Activated T-cell treated with anti-CD3 and anti-CD28 coated beads for 48 hours (primary cell): ENCODE data around the gene TBX5.
"Not testable (repeated sequence)": the region's sequence is repeated elsewhere in the genome, so short reads cannot be mapped to it uniquely, and the experiment has no call there.

ENCODE experiments used
- DNase-seq: peaks from one replicate; pipeline ENCODE4 v3.0.0-alpha.2; 2020; ENCODE audit warnings: low read depth

The TBX5 gene

DNA sequence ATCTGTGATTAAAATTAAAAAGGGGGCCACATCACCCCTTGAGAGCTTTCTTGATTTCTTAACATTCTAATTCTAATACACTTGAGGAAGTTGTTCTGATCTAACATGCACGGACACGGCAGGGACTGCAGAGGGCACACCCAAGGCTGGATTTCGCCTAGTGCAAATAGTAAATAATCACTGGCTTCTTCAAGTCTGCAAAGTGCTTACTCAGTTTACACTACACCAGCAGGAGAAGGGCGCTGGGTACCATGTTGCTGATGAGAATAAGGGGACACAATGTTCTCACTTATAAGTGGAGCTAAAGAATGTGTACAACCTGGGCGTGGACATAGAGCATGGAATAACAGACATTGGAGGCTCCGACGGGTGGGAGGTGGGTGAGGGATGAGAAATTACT lies 34.2 kb downstream of the TBX5 start:
- DNase-seq, result no peak

DNA sequence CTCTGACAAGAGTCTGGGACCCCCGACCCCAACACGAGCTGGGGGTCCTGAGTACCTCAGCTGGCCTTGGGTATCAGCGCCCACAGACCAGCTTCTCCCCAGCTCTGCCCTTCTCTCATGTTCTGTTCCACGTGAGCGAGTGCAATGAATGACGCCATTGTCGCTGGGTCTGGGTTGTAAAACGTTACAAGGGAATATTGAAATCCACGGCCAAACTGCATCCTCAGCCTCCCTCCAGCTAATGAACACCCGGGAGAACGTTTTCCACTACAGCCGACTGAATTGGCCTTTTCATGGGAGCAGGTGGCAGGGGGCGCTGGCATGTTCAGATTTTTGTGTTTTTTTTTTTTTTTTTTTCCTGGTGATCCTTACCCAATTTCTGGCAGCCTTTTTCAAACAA lies 34.7 kb downstream of the TBX5 start:
- no peak for DNase-seq

DNA sequence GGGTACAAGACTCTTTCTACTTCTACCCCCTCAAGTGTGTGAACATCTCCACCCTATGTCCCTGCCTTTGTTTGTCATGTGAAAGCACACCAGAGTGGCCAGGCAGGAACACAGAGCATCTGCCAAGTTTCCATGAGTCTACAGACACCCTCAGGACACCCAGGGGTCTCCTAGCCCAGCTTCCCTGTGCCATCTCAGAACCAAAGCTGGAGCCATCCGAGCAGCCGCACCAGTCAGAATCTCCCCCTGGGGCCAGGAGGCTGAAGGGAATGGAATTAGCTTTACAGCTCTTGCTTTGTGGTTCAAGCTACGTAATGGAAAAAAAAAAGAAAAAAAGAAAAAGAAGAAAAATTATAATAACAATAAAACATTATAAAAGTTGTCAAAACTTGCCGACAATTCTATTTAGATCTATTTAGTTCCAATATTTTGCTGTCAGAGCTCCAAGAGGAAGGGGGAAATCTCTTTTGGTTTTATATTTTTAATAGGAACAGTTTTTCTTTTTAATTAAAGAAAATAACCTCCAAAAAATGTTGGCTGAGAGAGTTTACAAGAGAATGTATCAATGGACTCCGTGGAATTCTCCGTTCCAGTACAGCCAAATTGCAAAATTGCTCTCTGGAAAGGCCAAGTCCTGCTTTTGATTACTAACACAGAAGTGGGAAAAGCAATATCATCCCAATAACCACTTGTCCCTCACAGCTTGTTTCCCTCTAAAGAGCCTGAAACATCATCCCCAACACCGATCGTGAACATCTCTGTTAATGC lies 37.1 kb downstream of the TBX5 start:
- no peak for DNase-seq

DNA sequence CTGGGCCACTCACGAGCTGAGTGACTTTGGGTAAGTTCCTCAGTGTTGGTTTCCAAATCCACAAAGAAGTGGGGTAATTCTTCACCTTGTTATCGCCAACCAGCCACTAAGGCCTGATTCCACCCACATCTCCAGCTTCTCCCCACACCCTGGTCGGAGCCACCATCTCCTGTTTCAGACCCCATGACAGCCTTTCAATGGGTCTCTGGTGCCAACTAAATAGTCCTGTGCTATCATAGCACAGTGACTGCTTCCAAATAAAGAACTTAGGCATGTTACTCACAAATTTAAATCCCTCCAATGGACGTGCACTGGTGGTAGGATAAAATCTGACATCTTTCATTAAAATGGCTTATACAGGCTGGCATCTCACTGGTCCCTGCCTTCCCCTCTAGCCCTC lies 44.0 kb downstream of the TBX5 start:
- no peak for DNase-seq

DNA sequence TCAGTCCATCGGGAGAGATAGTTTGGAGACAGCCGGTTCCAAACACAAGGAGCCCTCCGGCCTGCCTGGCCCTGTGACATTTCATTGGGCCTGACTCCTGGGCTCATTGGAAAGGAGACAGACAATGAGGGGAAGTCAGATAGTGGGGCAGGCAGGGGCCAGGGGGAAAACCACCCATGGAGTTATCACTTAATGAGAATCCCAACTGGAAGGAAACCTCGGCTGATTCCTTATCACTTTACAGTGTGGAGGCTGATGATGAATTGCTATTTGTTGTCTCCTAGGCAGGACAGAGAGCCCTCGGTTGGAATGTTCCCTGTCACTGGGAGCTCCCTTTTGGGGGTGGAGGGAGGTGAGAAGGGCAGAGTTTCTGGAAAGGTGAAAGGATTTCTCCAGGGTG lies 44.4 kb downstream of the TBX5 start:
- no peak for DNase-seq

DNA sequence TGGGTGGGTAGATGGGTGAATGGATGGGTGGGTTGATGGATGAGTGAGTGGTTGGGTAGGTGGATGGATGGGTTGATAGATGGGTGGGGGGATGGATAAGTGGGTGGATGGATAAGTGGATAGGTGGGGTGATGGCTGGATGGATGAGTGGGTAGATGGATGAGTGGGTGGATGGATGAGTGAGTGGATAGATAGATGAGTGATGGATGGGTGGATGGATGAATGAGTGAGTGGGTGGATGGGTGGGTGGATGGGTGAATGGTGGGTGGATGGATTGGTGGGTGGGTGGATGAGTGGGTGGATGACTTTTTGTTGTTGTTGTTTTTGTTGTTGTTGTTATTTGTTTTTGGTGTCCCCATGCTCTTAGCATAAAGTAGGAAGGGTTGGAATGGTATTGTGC lies 45.5 kb downstream of the TBX5 start:
- DNase-seq, result no peak

DNA sequence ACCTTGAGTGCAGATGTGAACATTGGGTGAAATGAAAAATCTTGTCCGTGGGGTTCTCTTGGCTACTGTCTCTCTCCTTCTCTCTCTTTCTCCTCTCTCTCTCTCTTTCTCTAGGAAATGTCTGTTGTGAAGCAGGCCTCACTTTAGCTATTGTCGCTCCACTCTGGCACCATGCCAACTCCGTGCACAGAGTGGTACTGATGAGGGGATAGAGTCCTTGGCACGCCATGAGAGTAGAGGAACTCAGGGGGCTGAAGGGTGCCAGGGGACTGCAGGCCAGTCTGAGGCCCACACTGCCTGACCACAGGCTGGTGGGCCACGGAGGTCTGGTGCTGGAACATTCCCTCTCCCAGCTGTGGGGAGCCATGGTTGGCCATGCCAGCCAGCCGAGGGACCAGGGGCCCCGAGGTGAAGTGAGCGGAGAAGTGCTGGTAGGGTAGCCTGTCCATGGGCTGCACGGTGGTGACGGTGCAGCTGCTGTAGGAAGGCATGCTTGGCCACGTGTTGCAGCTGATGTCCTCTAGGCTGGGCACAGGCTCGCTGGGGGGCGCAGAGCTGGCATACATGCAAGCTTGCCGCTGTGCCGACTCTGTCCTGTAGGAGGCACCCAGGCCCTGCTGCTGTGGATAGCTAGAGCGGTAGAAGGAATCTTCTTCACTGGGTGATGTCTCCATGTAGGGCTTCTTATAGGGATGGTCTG lies 50.4 kb downstream of the TBX5 start:
- DNase-seq, result peak; percentile 2

DNA sequence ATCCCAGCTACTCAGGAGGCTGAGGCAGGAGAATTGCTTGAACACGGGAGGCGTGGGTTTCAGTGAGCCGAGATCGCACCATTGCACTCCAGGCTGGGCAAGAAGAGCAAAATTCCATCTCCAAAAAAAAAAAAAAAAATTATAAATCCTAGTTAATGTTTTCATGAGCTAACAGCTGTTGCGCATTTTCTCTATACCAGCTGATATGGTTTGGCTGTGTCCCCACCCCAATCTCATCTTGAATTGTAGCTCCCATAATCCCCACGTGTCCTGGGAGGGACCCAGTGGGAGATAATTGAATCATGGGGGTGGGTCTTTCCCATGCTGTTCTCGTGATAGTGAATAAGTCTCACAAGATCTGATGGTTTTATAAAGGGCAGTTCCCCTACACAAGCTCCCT lies 56.7 kb downstream of the TBX5 start:
- not testable (repeated sequence) for DNase-seq

DNA sequence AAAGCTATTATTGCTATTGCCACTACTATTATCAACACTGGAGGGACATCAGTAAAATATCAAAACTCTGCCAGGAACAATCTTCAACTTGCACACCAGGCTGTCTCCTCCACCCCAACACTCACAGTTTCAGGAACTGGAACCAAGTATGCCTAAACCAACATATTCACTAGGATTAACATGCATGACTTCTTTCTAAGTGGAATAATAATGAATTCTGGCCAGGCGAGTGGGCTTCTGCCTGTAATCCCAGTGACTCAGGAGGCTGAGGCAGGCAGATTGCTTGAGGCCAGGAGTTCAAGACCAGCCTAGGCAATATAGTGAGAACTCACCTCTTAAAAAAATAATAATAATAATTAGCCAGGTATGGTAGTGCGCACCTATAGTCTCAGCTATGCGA lies 58.1 kb downstream of the TBX5 start:
- DNase-seq, result no peak

DNA sequence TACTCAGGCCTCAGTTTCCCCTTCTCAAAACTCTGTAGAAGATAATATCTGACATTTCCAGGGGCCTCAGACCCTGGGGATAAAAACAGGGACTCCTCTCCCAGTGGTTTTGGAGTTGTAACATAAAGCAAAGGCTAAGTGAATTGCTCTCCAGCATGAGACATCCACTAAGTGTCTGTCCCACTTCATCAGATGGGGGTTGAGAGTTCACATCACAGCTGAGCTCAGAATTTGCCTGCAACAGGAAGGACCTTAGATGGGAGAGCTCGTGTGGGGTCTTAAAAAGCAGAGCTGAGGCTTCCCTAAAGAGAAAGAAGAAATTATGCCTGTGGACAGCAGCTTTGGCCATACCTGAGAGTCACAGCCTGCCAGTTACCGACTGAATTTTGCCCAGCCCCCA lies 61.1 kb downstream of the TBX5 start:
- DNase-seq, result no peak

DNA sequence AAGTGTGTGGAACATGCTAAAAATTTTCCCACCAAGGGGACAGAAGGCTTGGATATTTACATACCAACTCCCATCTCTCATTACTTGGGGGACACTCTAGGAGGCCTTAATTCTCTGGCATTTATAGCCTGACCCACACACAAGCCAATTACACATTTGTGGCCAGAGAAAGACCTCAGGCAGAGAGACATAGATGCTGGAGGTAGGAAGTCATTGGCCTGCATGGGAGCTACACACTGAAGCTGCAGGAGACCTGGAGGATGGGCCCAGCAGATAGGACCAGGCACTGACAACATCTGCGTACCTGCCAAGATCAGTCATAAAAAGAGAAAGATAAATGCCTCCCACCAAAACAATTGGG lies 61.7 kb downstream of the TBX5 start:
- no peak for DNase-seq

DNA sequence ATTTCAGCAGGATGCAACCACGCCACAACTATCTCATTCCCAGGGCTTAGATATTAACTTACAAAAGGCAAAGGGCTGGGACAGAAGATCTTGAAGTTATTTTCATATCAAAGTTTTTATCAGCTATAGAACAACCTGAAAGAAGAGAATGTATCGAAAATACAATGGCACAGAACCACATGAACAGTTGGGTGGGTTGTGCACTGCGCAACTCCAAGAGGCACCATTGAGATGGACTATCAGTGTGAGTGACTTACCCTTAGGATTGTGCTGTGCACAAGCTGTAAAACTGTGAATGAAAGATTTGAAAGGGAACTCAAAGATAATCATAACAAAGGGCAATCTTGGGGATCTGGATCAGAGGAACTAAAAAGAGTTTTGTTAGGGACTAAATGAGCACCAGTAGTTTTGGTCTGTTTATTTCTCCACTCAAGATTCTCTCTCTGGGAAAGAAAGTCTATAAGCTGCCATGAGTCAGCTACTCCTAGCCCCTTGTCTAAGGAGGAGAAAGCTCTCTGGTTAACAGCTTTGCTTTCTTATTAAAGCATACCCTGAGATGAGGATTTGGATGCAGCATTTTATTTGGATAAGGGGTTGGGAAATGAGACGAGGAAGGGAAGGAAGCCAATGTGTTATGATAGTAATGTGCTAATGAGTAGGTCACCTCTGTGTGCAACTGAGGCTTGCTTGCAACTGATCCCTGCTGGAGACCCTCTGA lies 62.2 kb downstream of the TBX5 start:
- no peak for DNase-seq

DNA sequence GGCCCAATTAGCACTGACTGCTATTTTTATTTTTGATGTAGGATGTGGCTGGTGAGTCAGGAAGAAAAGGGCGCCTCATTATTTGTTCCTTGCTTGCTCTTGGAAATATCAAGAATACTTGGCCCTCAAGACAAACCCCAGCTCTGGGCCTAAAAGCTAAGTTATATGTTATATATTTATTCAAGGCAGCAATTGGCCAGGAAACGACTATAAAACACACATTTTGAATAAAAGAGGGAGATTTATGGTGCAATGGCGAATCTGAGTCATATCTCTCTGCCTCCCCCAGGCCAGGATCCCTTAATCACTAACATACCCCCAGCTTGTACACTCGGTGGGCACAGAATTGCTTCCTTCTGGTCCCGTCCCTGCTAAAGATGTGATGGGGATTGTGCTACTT lies 63.3 kb downstream of the TBX5 start:
- no peak for DNase-seq

DNA sequence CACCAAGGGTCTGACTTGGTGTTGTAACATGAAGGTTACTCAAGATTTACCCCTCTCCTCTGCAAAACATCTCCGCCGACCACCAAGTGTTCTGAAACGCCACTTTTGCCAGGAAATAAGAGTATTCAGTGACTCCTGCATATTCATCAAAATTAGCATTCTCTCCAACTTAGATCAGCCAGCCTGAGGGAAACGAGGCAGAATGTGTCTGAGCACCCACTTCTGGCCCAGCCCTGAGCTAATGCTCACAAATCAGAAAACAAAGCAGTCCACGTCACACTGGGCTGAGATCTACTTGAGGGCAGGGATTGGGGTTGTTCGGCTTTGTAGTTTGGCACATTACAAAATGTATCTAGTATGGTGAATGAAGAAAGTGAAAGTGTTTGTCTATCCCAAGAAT lies 64.3 kb downstream of the TBX5 start:
- DNase-seq, result no peak

DNA sequence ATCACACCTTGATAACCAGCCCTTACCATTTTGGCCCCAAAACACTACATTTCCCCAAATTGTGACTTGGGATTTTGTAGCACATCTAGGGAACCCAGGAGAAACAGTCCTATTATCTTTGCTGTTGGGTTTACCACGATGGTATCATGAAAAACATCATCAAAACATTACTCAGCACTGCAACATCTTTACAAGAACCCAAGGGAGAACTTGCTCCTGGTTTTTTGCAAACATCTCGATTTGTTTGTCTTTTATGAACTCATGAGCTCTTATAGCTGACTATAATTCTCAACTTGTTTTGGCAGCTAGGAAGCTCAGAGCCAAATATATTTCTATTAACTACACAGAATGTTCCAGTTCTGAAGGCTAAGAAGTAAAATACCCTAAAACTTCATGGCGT lies 65.7 kb downstream of the TBX5 start:
- no peak for DNase-seq

DNA sequence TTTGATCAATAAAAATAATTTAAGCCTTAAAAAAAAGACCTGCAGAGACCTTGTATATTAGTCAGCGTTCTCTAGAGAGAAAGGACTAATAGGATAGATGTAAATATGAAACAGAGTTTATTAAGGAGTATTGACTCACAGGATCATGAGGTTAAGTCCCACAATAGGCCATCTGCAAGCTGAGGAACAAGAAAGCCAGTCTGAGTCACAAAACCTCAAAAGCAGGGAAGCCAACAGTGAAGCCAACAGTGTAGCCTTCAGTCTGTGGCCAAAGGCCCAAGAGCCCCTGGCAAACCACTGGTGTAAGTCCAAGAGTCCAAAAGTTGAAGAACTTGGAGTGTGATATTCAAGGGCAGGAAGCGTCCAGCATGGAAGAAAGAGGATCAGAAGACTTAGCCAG lies 66.3 kb downstream of the TBX5 start:
- no peak for DNase-seq

DNA sequence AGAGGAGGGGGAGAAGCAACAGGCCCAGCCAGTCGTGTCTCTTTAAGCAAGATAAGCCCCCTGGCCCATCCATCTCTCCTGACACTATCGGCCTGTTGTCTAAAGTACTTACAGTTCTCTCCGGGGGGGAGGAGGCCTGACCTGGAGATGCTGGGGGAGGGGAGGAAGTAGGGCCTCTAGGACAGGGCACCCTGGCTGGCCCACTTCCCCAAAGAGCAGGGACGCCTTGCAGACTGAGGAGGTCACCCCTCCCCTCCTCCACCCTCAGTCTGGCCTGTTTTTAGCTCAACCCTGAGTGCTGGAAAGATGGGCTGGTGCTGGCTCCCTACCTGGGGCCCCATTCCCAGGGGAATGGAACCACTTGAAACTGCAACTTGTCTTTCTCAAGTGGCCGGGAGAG lies 70.3 kb downstream of the TBX5 start:
- no peak for DNase-seq

DNA sequence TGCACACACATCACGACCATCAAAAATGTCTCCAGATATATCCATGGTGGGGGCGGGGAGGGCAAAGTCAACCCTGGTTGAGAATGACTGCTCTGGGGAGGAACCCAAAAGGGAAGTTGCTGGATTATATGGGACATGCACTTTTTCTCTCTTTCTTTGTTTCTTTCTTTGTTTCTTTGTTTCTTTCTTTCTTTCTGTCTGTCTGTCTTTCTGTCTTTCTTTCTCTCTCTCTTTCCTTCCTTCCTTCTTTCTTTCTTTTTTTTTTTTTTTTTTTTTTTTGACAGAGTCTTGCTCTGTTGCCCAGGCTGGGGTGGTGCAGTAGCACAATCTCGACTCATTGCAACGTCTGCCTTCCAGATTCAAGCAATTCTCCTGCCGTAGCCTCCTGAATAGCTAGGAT lies 71.5 kb downstream of the TBX5 start:
- DNase-seq, result no peak

DNA sequence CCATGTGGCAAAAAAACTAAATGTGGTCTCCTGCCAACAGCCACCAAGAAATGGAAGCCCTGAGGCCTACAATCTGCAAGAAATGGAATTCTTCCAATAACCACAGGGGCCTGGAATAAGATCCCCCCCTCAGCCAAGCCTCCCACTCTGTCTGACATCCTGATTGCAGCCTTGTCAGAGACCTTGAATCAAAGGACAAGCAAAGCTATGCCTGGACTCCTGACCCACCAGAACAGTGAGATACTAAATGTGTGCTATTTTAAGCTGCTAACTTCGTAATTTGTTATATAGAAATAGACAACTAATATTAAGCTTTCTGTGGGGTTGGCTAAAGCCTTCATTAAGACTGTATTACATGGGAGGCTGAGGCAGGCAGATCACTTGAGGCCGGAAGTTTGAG lies 77.7 kb downstream of the TBX5 start:
- no peak for DNase-seq

DNA sequence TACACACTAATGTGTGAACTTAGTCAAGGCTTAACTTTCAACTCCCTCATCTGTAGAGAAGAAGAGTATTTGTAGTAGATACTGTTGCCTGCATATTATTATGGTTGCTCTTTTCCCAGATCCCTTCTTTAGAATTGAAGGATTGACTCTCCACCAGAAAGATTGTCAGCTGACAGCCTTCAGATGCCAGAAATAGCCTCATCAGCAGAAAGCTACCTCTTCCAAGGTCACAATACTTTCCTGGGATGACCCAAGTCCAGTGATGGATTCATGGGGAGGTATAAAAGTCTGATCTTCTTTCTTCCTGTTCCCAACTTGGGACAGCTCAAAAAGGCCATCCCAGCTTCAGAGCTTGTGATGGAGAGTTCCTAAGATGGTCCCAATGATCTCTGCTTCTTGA lies 78.2 kb downstream of the TBX5 start:
- DNase-seq, result no peak

DNA sequence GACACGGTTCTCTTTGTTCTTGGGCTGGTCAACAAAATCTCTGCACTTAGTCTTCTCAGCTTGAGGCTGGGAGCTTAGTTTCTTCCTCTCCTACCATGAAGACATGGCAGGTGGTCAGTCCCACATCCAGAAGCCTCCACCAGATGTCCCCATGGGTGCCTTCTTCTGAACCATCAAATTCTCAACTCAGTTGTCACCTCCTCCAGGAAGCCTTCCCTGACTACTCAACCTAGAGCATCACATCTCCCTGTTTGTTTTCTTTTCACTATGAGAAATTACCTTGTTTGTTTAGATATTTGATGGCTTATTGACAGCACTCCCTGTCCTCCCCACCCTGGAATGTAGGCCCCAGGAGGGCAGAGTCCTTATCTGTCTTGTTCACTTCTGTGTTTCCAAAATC lies 84.4 kb downstream of the TBX5 start:
- no peak for DNase-seq

DNA sequence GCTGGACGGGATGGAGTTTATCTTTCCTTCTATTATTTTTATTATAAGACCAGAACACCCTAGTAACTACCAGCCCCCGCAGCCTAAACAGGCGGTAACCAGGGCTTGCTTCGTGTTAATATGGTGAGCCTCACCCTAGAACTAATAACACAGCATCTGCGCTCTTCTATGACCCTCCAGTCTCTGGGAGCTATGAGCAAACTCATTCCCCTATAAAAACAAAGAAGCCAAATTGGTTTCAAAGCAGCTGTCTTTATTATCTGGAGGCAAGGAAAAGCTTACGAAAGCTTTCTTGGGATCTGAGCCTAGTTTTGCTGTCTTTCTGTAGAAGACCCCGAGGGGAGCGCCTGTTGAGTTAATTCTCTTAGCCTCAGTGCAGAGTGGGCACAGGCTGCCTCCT lies 85.0 kb downstream of the TBX5 start:
- no peak for DNase-seq

DNA sequence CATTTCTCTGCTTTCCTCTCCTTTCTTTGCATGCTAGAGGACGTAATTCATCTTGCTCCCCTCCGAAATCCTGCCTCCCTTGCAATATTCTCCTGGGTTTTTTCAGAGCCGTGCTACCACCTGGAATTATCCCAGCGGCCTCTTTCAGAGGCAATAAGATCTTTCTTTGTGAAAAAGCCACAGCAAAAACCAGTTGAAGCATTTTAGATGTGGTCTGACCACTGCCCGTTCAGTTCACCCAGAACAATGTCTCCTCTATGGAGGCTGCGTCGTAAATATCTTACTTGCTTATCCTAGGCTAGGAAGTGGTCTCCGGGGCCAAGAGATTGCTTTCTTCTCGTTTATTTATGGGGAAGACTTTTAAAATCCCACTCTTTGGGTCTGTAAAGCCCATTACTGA lies 85.8 kb downstream of the TBX5 start:
- DNase-seq, result no peak

DNA sequence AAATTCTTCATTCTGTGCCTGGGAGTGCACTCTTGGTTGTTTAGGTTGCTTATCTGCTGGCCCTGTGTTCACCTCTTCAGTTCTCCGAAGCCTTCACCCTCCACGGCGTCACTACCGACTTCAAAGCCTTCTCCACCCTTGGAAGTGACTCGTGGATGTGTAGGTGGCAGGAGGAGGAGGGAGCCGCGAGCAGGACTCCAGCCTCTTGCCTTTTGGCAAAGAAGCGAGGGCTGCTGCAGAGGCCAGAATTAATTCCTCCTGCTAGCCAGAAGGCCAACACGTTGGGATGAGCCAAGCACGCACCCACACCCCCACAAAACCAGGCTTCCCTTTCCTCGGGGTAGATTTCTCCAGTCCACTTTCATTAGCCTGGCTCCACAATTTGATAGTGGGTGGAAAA lies 86.5 kb downstream of the TBX5 start:
- no peak for DNase-seq
